Fibroblast of skin of scalp (primary cell): ENCODE data around the gene MC3R. TPM values are rescaled to one million over a fixed set of nuclear protein-coding genes. Genes with fewer than 3 reads are reported as not detected.
"Not testable (repeated sequence)": the region's sequence is repeated elsewhere in the genome, so short reads cannot be mapped to it uniquely, and the experiment has no call there.

Experiments used
- DNase-seq: peaks from one replicate; pipeline ENCODE4 v3.0.0-alpha.2; 2013
- polyA plus RNA-seq, 2 experiments: library from polyadenylated mRNA; unstranded; fragments of 120-200 nt; gene quantifications; one replicate each; pipeline ENCODE4 v1.2.1, GENCODE V29; 2013; ENCODE audit not compliant: insufficient read length in 2 of 2

Gene MC3R
- polyA plus RNA-seq (2013, experiment 1 of 2; ENCODE audit: insufficient read length), result not detected
- not detected for polyA plus RNA-seq (2013, experiment 2 of 2; ENCODE audit: insufficient read length)

- peak; percentile 9 for DNase-seq
These were observed at the start of gene MC3R for GRCh38 chr20:56247954-56248782. Gene MC3R, plus strand, starts transcription at chr20:56248732. Its CDS starts 112 bp downstream, at chr20:56248844.

- no peak for DNase-seq
These were observed 48.1 kb upstream of the MC3R start for GRCh38 chr20:56200456-56200855.

GRCh38 chr20:56202493-56203077 lies 45.9 kb upstream of the MC3R start:
- DNase-seq, result no peak

GRCh38 chr20:56204206-56204605 lies 44.3 kb upstream of the MC3R start:
- DNase-seq, result no peak

GRCh38 chr20:56205346-56205745 lies 43.2 kb upstream of the MC3R start:
- no peak for DNase-seq

GRCh38 chr20:56207656-56208055 lies 40.9 kb upstream of the MC3R start:
- no peak for DNase-seq

GRCh38 chr20:56208121-56208520 lies 40.4 kb upstream of the MC3R start:
- DNase-seq, result no peak

GRCh38 chr20:56211051-56211450 lies 37.5 kb upstream of the MC3R start:
- no peak for DNase-seq

- no peak for DNase-seq
These were observed 36.4 kb upstream of the MC3R start for GRCh38 chr20:56212091-56212490.

GRCh38 chr20:56213321-56213720 lies 35.2 kb upstream of the MC3R start:
- DNase-seq, result no peak

GRCh38 chr20:56215115-56215514 lies 33.4 kb upstream of the MC3R start:
- DNase-seq, result no peak

- no peak for DNase-seq
These were observed 30.7 kb upstream of the MC3R start for GRCh38 chr20:56217829-56218228.

- DNase-seq, result not testable (repeated sequence)
These were observed 27.3 kb upstream of the MC3R start for GRCh38 chr20:56221186-56221585.

- DNase-seq, result no peak
These were observed 26.3 kb upstream of the MC3R start for GRCh38 chr20:56222201-56222600.

- no peak for DNase-seq
These were observed 25.6 kb upstream of the MC3R start for GRCh38 chr20:56222945-56223344.

- DNase-seq, result no peak
These were observed 25.2 kb upstream of the MC3R start for GRCh38 chr20:56223352-56223751.

GRCh38 chr20:56228021-56228420 lies 20.5 kb upstream of the MC3R start:
- no peak for DNase-seq

GRCh38 chr20:56229812-56230211 lies 18.7 kb upstream of the MC3R start:
- DNase-seq, result no peak

- DNase-seq, result no peak
These were observed 14.4 kb upstream of the MC3R start for GRCh38 chr20:56234110-56234509.

GRCh38 chr20:56237335-56237734 lies 11.2 kb upstream of the MC3R start:
- DNase-seq, result no peak

- DNase-seq, result no peak
These were observed 4.3 kb upstream of the MC3R start for GRCh38 chr20:56244259-56244658.

GRCh38 chr20:56245761-56246160 lies 2.8 kb upstream of the MC3R start:
- peak; percentile 5 for DNase-seq

- DNase-seq, result peak; percentile 17
These were observed 868 bp downstream of the MC3R start for GRCh38 chr20:56249244-56249955.
